Parietal lobe (tissue), 1 donor: Measurements from ENCODE around the gene DDO. TPM values are rescaled to one million over a fixed set of nuclear protein-coding genes. Genes with fewer than 3 reads are reported as not detected.

Experiments
- total RNA-seq: library from RNA; depleted of rRNA; stranded (reverse); fragments of >200 nt; gene quantifications from one replicate; pipeline ENCODE4 v1.2.3, GENCODE V29; 2014

Gene DDO, protein sequence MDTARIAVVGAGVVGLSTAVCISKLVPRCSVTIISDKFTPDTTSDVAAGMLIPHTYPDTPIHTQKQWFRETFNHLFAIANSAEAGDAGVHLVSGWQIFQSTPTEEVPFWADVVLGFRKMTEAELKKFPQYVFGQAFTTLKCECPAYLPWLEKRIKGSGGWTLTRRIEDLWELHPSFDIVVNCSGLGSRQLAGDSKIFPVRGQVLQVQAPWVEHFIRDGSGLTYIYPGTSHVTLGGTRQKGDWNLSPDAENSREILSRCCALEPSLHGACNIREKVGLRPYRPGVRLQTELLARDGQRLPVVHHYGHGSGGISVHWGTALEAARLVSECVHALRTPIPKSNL
- not detected for total RNA-seq

GRCh38 chr6:110415086-110415916, at the start of gene DDO:
Gene DDO, minus strand, starts transcription at chr6:110415575. Its CDS starts 2,113 bp downstream, at chr6:110413462.

DNA sequence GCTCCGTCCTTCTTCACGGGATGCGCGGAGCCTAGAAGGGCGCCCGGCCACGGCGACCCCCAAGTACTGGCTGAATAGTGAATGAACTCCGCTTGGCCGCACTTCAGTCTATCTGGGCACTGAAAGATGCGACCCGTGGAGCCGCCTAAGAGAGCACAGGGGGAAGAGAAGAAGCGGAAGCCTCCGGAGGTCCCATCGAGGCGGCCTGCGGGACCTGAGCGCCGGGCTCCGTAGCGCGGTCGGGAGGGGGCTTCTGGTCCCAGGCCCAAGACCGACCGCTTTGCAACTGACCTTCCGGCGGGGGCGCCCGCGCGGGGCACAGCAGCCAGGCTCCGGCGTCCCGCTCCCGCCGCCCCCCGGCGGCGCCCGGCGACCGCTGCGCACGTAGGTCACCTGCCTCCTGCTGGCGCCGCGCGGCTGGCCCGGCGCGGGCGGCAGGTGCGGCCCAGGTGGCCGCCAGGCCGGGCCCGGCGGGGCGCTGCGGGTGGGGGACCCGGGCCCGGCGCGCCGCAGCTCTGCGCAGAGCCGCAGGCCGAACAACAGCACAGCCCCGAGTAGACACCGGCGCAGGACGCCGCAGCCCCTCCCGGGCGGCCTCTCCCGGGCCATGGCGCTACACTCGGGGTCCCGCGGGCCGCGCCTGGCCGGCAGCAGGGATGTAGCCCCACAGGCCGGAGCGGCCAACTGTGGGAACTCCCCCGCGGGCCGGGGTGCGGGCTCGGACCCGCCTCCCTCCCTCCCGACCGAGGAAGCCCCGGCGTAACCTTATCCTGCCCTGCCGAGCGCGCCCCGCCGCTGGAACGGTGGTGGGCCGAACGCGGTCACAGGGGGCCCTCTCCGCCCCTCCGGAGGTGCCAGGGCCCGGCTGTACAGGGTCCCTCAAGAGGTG, 57.5 kb downstream of the DDO start, which contains the start of gene METTL24:
TSS of gene METTL24 (minus strand) at position 686 of the 889 bp plus-strand sequence. CDS start at position 609, 77 bp downstream.

Other genes with a start within 250 kb of the DDO start
- 144 TPM for gene WASF1, start 235.9 kb downstream of the DDO start, total RNA-seq
- gene CDC40, start 235.1 kb downstream of the DDO start, total RNA-seq: 27.5 TPM
- gene METTL24, start 57.2 kb downstream of the DDO start, total RNA-seq: 1.6 TPM
- gene SLC22A16, start 61.0 kb upstream of the DDO start, total RNA-seq: not detected